Fibroblast of mammary gland (primary cell): ENCODE results near the gene BTN1A1.

Source experiments
- DNase-seq: peaks from one replicate; pipeline ENCODE4 v3.0.0-alpha.2; 2010; ENCODE audit warnings: low read depth
- H3K4me3 ChIP-seq: 2 replicates; pipeline ENCODE4 v1.5.1; 2011; ENCODE audit warnings: low read depth, mild to moderate bottlenecking, low read length, moderate library complexity; ENCODE audit not compliant: control insufficient read depth
- CTCF ChIP-seq: conservative IDR thresholded peaks from 2 replicates; pipeline ENCODE4 v1.5.1; 2011; ENCODE audit warnings: low read depth, low read length, inconsistent platforms; ENCODE audit not compliant: control insufficient read depth, insufficient read depth

The BTN1A1 gene

GRCh38 chr6:26553635-26554446, 53.7 kb downstream of the BTN1A1 start:
- H3K4me3 ChIP-seq, result peak overlapping the region; percentile 67
- DNase-seq, result peak; percentile 94
- no peak for TF ChIP-seq CTCF

DNA sequence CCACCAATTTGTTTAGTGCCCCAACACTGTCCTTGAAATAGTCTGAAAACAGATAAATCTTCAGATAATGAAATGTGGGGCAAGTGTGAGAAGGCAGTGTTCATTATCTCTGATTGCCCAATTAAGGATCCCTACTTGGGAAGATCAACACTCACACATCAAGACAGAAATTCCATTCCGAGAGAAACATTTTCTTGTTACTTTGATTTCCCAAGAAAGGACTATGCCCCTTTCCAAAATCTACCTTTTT, 54.3 kb downstream of the BTN1A1 start:
- H3K4me3 ChIP-seq, result peak overlapping the region; percentile 58
- DNase-seq, result no peak
- TF ChIP-seq CTCF, result no peak

DNA sequence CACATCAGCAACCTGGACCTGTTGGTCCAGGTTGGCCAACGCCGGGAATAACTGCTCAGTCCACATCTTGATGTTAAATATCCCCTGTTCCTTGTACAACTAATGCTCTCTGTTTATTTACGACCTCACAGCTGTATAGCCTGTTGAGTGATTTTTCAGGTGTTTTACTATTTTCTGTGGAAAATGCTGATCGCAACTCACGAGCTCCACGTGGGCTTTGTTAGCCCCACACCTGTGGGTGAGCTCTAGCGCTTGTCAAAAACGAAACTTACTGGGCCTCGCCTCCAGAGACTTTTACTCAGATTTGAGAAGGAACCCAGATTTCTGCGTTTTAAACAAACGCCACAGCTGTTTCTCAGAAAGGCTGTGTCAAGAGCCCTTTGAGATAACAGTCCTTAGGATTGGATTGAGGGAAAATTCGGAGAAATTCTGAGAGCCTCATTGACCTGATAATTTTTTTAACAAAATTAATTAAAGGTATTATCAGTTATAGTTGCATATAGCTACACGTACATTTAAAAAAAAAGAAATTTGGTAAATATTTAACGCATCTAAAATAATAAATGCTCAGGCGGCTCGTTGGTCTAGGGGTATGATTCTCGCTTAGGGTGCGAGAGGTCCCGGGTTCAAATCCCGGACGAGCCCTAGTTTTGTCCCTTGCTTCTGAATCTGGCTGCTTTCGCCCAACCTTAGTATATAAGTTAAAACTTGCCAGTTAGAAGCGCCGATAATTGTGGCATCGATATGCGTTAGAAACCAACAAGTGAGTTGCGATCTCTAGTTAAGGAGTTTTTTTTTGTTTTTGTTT, 54.8 kb downstream of the BTN1A1 start:
- DNase-seq, result peak; percentile 73
- H3K4me3 ChIP-seq, result peak overlapping the region; percentile 58
- no peak for TF ChIP-seq CTCF

DNA sequence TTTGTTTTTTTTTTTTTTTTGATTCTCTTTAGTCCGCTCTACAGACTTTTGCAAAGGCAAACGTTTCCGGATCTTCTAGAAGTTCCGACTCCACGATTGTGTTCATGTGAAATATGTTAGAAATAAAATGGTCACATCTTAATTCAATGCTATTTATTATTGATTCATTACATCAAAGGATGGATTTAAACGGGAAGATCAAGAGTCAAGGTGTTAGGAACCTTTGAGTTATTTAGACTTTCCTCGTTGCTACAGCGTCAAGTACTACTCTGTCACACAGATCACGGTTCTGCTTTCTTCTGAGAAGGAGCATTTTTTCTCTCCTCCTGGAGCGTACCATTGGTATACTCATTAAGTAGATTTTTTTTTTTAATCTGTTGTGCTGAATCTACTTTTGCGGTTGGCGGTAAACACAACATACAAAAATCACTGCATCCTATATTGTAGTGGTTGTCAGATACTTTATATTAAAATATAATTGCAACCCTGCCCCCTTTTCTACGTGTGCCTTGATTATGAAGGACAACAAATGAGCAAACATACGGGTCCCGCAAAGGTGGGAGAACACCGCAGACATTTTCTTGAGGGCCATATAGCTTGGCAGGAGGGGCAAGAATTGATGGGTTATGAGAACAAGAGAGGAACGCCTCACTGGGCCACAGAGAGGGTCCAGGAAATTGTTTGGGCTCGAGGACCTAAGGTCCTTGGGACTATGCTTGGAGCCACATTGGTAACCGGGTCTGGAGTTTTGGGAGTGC, 55.6 kb downstream of the BTN1A1 start:
- no peak for TF ChIP-seq CTCF
- peak; percentile 43 for DNase-seq
- H3K4me3 ChIP-seq, result peak overlapping the region; percentile 58

DNA sequence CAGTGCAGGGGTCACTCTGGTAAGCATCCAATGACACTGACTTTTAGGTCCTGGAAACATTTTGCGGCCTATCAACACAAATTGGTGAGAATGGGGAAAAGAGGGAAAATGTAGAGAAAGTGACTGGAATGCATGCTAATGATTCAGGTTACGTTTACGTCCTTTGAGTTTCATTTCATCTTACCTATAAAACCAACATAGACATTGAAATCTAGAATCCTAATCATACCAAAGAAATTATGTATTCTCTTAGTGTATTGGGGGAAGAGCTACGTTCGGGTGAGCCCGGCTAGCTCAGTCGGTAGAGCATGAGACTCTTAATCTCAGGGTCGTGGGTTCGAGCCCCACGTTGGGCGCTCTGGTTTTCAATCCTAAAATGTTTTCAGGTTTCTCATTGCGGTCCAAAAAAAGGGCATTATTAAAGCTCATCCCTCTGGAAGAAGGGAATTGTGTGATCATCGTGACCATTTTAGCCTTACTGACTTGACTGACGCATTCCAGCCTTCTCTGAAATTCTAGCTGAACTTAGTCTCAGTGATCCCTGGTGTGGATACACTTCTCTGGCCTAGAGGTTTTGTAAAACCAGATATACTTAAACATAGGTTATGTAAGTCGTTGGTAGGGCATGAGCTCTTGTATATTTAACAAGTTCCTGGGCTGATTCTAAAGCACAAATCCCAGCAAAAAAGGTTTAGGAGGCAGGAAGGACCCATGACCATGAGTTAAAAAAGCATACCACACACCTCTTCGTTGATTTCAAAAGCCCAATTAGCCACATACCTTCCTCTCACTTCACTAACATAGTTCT, 56.4 kb downstream of the BTN1A1 start:
- TF ChIP-seq CTCF, result no peak
- peak; percentile 96 for DNase-seq
- H3K4me3 ChIP-seq, result peak overlapping the region; percentile 58
